GM12878 (cell line): Measurements from ENCODE around the gene USH2A. TPM values are rescaled to one million over a fixed set of nuclear protein-coding genes. Genes with fewer than 3 reads are reported as not detected.

Source experiments
- ATAC-seq: fragments of 200-7000 bp; cut with Tn5 transposase; 3 replicates; pipeline ENCODE4 v1.9.1; 2020; ENCODE audit warnings: mild to moderate bottlenecking, moderate library complexity
- BruUV-seq: library from RNA; stranded (reverse); fragments of 400-500 nt; replicated peaks from 2 replicates; lab custom pipeline; 2021; lab: Mats Ljungman, UMichigan
- CTCF ChIA-PET: fragments of 300-600 bp; sonication (Branson Sonifier 250); formaldehyde crosslinking; extraction: SDS; loops from one replicate; lab custom pipeline; 2021; ENCODE audit warnings: inconsistent platforms; lab: Yijun Ruan, JAX
- POLR2A ChIA-PET: fragments of 350-600 bp; formaldehyde crosslinking; extraction: SDS; loops from one replicate; lab custom pipeline; 2021; ENCODE audit warnings: inconsistent platforms; lab: Charles Lee
- RAD21 ChIA-PET: fragments of 300-600 bp; sonication (Branson Sonifier 250); formaldehyde crosslinking; loops from one replicate; lab custom pipeline; 2023; ENCODE audit warnings: antibody characterized with exemption; ENCODE audit not compliant: unreplicated experiment; lab: Charles Lee
- SMC1A ChIA-PET: fragments of 300-600 bp; sonication (Branson Sonifier 250); formaldehyde crosslinking; loops from one replicate; lab custom pipeline; 2023; ENCODE audit not compliant: unreplicated experiment, uncharacterized antibody; lab: Charles Lee
- DNase-seq: peaks from one replicate; pipeline ENCODE4 v3.0.0-alpha.2; 2011; ENCODE audit warnings: low read depth, low spot score
- FAIRE-seq: peaks from 3 replicates; lab custom pipeline; 2011; peaks lifted over from hg19 to GRCh38; lab: Jason Lieb, UNC
- H2AFZ ChIP-seq: 2 replicates; pipeline ENCODE4 v1.6.0; 2011; ENCODE audit warnings: low read depth, low read length, control low read depth; ENCODE audit not compliant: control insufficient read depth
- H3K27ac ChIP-seq: 2 replicates; pipeline ENCODE4 v1.5.1; 2011; ENCODE audit warnings: control low read depth; ENCODE audit not compliant: control insufficient read depth, insufficient read depth
- H3K27me3 ChIP-seq, 2 experiments: replicated peaks in 1 of 2; 2 replicates each; pipeline versions ENCODE4 v1.6.0 to v1.6.1; 2011; ENCODE audit warnings: low read length in 1 of 2; ENCODE audit not compliant: control insufficient read depth in 2 of 2, insufficient read depth in 2 of 2
- H3K36me3 ChIP-seq, 2 experiments: 2 replicates each; pipeline ENCODE4 v1.5.1; 2011; ENCODE audit warnings: low read length in 1 of 2; ENCODE audit not compliant: control insufficient read depth in 2 of 2, insufficient read depth in 2 of 2
- H3K4me1 ChIP-seq: 2 replicates; pipeline ENCODE4 v1.6.1; 2011; ENCODE audit warnings: mild to moderate bottlenecking, low read length, moderate library complexity, mixed read lengths; ENCODE audit not compliant: control insufficient read depth, insufficient read depth
- H3K4me2 ChIP-seq: 2 replicates; pipeline ENCODE4 v1.6.0; 2011; ENCODE audit warnings: control low read depth; ENCODE audit not compliant: control insufficient read depth, insufficient read depth
- H3K4me3 ChIP-seq: fragments of 200-600 bp; sonication (generic); 2 replicates; pipeline ENCODE4 v1.5.1; 2016
- H3K79me2 ChIP-seq: 2 replicates; pipeline ENCODE4 v1.6.0; 2011; ENCODE audit warnings: low read length; ENCODE audit not compliant: control insufficient read depth, insufficient read depth
- H3K9ac ChIP-seq: 2 replicates; pipeline ENCODE4 v1.8.0; 2011; ENCODE audit warnings: low read length, control low read depth, mixed read lengths; ENCODE audit not compliant: control insufficient read depth, insufficient read depth
- H3K9me3 ChIP-seq: replicated peaks from 3 replicates; pipeline ENCODE4 v1.5.1; 2011; ENCODE audit warnings: mild to moderate bottlenecking, low read length; ENCODE audit not compliant: control insufficient read depth, insufficient read depth
- H4K20me1 ChIP-seq: 2 replicates; pipeline ENCODE4 v1.6.0; 2011; ENCODE audit not compliant: control insufficient read depth, insufficient read depth
- ATF7 ChIP-seq: fragments of 450-650 bp; IDR thresholded peaks from 2 replicates; pipeline ENCODE4 v1.6.1; 2016; ENCODE audit warnings: low read depth, mild to moderate bottlenecking
- BRCA1 ChIP-seq: IDR thresholded peaks from 2 replicates; pipeline ENCODE4 v1.6.1; 2011; ENCODE audit warnings: low read depth, low read length, improper control_type of control experiment
- CBX5 ChIP-seq: sonication (generic); IDR thresholded peaks from 2 replicates; pipeline ENCODE4 v1.6.1; 2016; ENCODE audit warnings: low read depth, moderate library complexity, mild to moderate bottlenecking, inconsistent platforms
- E2F4 ChIP-seq: IDR thresholded peaks from 2 replicates; pipeline ENCODE4 v1.6.1; 2012; ENCODE audit warnings: low read depth, low read length, improper control_type of control experiment
- ESRRA ChIP-seq: IDR thresholded peaks from 2 replicates; pipeline ENCODE4 v1.6.1; 2012; ENCODE audit warnings: mild to moderate bottlenecking, low read length, improper control_type of control experiment
- IRF4 ChIP-seq: IDR thresholded peaks from 2 replicates; pipeline ENCODE4 v1.6.1; 2011; ENCODE audit warnings: low read depth, low read length
- KAT2A ChIP-seq: conservative IDR thresholded peaks from 2 replicates; pipeline ENCODE4 v1.6.1; 2011; ENCODE audit warnings: low read depth, low read length; ENCODE audit not compliant: control insufficient read depth
- MEF2B ChIP-seq: fragments of 450-650 bp; IDR thresholded peaks from 2 replicates; pipeline ENCODE4 v1.6.1; 2018; ENCODE audit warnings: mild to moderate bottlenecking, moderate library complexity; ENCODE audit not compliant: partially characterized antibody, poor library complexity, severe bottlenecking
- NKRF ChIP-seq: fragments of 450-650 bp; conservative IDR thresholded peaks from 2 replicates; pipeline ENCODE4 v1.6.1; 2017; ENCODE audit warnings: mild to moderate bottlenecking, moderate library complexity
- RAD21 ChIP-seq: IDR thresholded peaks from 2 replicates; pipeline ENCODE4 v1.6.1; 2011; ENCODE audit warnings: mild to moderate bottlenecking, low read depth, low read length, moderate library complexity; ENCODE audit not compliant: insufficient read depth
- SMAD5 ChIP-seq: IDR thresholded peaks from 2 replicates; pipeline ENCODE4 v1.6.1; 2016; ENCODE audit warnings: antibody characterized with exemption, low read depth
- SMC3 ChIP-seq: IDR thresholded peaks from 2 replicates; pipeline ENCODE4 v1.6.1; 2011; ENCODE audit warnings: low read length, improper control_type of control experiment, borderline replicate concordance
- SUZ12 ChIP-seq: fragments of 200-600 bp; sonication (generic); IDR thresholded peaks from one replicate; pipeline ENCODE4 v1.6.1; 2018; ENCODE audit warnings: antibody characterized with exemption, mild to moderate bottlenecking; ENCODE audit not compliant: unreplicated experiment
- TCF3 ChIP-seq: IDR thresholded peaks from 2 replicates; pipeline ENCODE4 v1.6.1; 2012; ENCODE audit warnings: low read depth, mild to moderate bottlenecking, low read length, borderline replicate concordance; ENCODE audit not compliant: insufficient read depth
- WRNIP1 ChIP-seq: IDR thresholded peaks from 2 replicates; pipeline ENCODE4 v1.6.1; 2011; ENCODE audit warnings: low read depth, low read length, improper control_type of control experiment, borderline replicate concordance
- ZNF274 ChIP-seq: IDR thresholded peaks from one replicate; pipeline ENCODE4 v1.8.0; 2011; ENCODE audit not compliant: insufficient read length, insufficient read depth
- WGBS: methylation state at CpG from one replicate; pipeline ENCODE4 v1.1.6; 2016; ENCODE audit warnings: low lambda C conversion rate; ENCODE audit not compliant: insufficient replicate concordance, insufficient coverage; ENCODE audit errors: missing lambda C conversion rate; 5-methylcytosine and 5-hydroxymethylcytosine counted together
- in situ Hi-C: fragments of 300-500 bp; cut with MboI; formaldehyde crosslinking; loops from 9 replicates; pipeline ENCODE4 v1.14.3; 2018; ENCODE audit warnings: mixed read lengths
- intact Hi-C: fragments of 100-400 bp; cut with micrococcal nuclease; formaldehyde crosslinking; loops from one replicate; pipeline ENCODE4 v1.14.2; 2022; ENCODE audit not compliant: unreplicated experiment
- polyA plus RNA-seq, 11 experiments: library from polyadenylated mRNA; depleted of rRNA in 4 of 11; unstranded in 6 of 11; stranded (reverse) in 5 of 11; fragments of >200 nt; fragmentation: Nextera tagmentation in 4 of 11; fragmentation: Illumina TruSeq in 1 of 11; extraction: Ambion mirVana in 4 of 11; extraction: Trizol in 1 of 11; gene quantifications; 1 replicate in 1 of 11; 2 replicates in 10 of 11; pipeline versions ENCODE4 v1.2.1 to v1.2.3, GENCODE V29; 2011 to 2016; ENCODE audit warnings: inconsistent platforms in 2 of 11, missing spikeins in 2 of 11, low read depth in 1 of 11
- total RNA-seq, 4 experiments: library from RNA; depleted of rRNA in 3 of 4; stranded (reverse); fragments of >200 nt in 3 of 4; fragmentation: Illumina TruSeq in 1 of 4; extraction: Trizol in 1 of 4; gene quantifications; 2 replicates each; pipeline versions ENCODE4 v1.2.1 to v1.2.3, GENCODE V29; 2013 to 2021

Gene USH2A
- total and polyA plus RNA-seq, 10 of the 15 experiments (the other 5 are each of a cell fraction or from before 2014, with no cell fraction given) = under 0.01 to 0.20 (median 0.01) TPM; not detected in 2

DNA sequence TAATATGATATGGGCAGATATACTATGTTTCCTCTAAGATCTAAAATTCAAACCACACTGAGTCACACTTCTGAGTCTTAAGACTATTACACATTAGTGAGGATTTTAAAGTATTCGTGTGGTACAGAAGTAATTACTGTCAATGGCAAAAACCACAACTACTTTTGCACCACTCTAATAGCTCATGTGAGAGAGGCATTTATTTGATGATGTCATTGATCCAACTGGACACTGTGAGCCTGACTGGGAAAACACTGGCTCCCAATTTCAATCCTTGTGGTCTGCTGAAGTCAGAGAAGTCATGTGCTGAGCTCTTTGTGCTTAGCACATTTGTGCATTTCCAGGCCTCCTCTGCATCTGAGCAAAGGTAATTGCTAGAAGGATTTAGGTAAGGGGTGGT is 377.8 kb downstream of the USH2A start:
- in situ Hi-C loops (no loop called here), intact Hi-C loops (no loop called here)
- Histone ChIP-seq H3K9me3 (no peaks in the 10 kb centered on the region), H3K27ac (no peak overlapping the region), H3K4me1 (no peaks in the 10 kb centered on the region), H4K20me1 (no peaks in the 10 kb centered on the region), H2AFZ (no peak overlapping the region), H3K4me3 (no peak overlapping the region), H3K36me3 (no peaks in the 10 kb centered on the region), H3K79me2 (no peaks in the 10 kb centered on the region), H3K9ac (no peak overlapping the region), H3K4me2 (no peak overlapping the region), H3K27me3 (no peaks in the 10 kb centered on the region)
- CTCF ChIA-PET = no interaction called here
- no peak for ATAC-seq
- no peak for FAIRE-seq
- POLR2A ChIA-PET = no interaction called here
- BruUV-seq = no TSS peak
- DNase-seq = no peak
- RAD21 ChIA-PET = no interaction called here
- TF ChIP-seq NKRF = no peak
- no peak for TF ChIP-seq ESRRA
- no peak for TF ChIP-seq RAD21
- peak; percentile 49; the same call in 1 of the 2 replicates for TF ChIP-seq ATF7
- WGBS = 0% methylated on average over 1 of the region's 1 CpG
- SMC1A ChIA-PET = interaction anchor here (0.6 to 1.1 kb wide), 3 partner anchors 9 to 74 kb away, joined by 3 to 4 read pairs (median 3); no protein-coding TSS in a partner anchor

DNA sequence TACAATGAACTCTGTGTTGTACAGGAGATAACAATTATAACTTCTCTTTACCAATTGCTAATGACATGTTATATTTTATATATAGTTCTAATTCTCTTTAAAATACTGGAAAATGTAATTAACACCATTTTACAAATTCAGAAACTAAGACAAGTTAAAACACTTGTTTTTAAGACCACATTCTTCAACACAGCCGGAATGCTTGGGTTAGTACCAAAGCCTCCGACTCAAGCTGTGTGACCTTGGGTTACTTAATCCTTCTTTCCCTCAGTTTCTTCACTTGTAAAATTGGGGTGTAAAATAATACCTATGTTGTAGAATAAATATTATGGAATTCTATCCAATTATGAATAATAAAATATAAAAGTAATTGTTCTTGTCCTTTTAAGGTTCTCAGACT is 378.7 kb downstream of the USH2A start:
- Histone ChIP-seq H3K79me2 (no peaks in the 10 kb centered on the region), H2AFZ (no peak overlapping the region), H3K27ac (no peak overlapping the region), H3K4me2 (no peak overlapping the region), H3K4me3 (no peak overlapping the region), H3K36me3 (no peaks in the 10 kb centered on the region), H3K9me3 (no peaks in the 10 kb centered on the region), H3K27me3 (no peaks in the 10 kb centered on the region), H3K4me1 (no peaks in the 10 kb centered on the region), H4K20me1 (no peaks in the 10 kb centered on the region), H3K9ac (no peak overlapping the region)
- WGBS = 57% methylated on average over 2 of the region's 2 CpGs
- no peak for TF ChIP-seq IRF4
- no peak for TF ChIP-seq SMC3
- no peak for TF ChIP-seq WRNIP1
- TF ChIP-seq SMAD5 = no peak
- TF ChIP-seq BRCA1 = no peak
- TF ChIP-seq KAT2A = no peak
- no peak for TF ChIP-seq TCF3
- no peak for TF ChIP-seq CBX5
- TF ChIP-seq E2F4 = no peak
- TF ChIP-seq SUZ12 = no peak
- TF ChIP-seq ZNF274 = no peak
- TF ChIP-seq MEF2B = no peak
- BruUV-seq = no TSS peak
- FAIRE-seq (no peak), ATAC-seq (no peak), DNase-seq (no peak)
- POLR2A ChIA-PET = no interaction called here
- CTCF ChIA-PET = no interaction called here
- in situ Hi-C loops = no loop called here
- RAD21 ChIA-PET = no interaction called here
- intact Hi-C loops = no loop called here
- SMC1A ChIA-PET = no interaction called here
